HepG2 (cell line): ENCODE measurements around the gene PKD1L1. TPM values are rescaled to one million over a fixed set of nuclear protein-coding genes. Genes with fewer than 3 reads are reported as not detected.

ENCODE experiments used
- ATAC-seq: fragments of 200-7000 bp; cut with Tn5 transposase; 3 replicates; pipeline ENCODE4 v1.9.1; 2020; ENCODE audit warnings: mild to moderate bottlenecking, moderate library complexity
- BruUV-seq: library from RNA; stranded (reverse); fragments of 400-500 nt; replicated peaks from 2 replicates; lab custom pipeline; 2021; lab: Mats Ljungman, UMichigan
- CTCF ChIA-PET: fragments of 300-600 bp; formaldehyde crosslinking; extraction: SDS; loops from one replicate; lab custom pipeline; 2021; ENCODE audit warnings: low total read pairs, inconsistent platforms, low intra/inter-chr PET ratio; lab: Yijun Ruan, JAX
- POLR2A ChIA-PET: fragments of 350-600 bp; sonication (Branson Sonifier 250); formaldehyde crosslinking; loops from one replicate; lab custom pipeline; 2020; ENCODE audit warnings: antibody characterized with exemption, inconsistent platforms; lab: Yijun Ruan, JAX
- DNase-seq: peaks from one replicate; pipeline ENCODE4 v3.0.0-alpha.2; 2015; ENCODE audit warnings: low spot score
- FAIRE-seq: peaks from 3 replicates; lab custom pipeline; 2011; peaks lifted over from hg19 to GRCh38; lab: Jason Lieb, UNC
- H2AFZ ChIP-seq: one replicate; pipeline ENCODE4 v1.6.1; 2011; ENCODE audit warnings: low read length, inconsistent platforms
- H3K27ac ChIP-seq: fragments of 300-600 bp; 3 replicates; pipeline ENCODE4 v1.8.0; 2011; ENCODE audit warnings: mixed run types, mild to moderate bottlenecking, mixed read lengths, low read length, inconsistent platforms; ENCODE audit not compliant: insufficient read depth; ENCODE audit errors: extremely low read length
- H3K27me3 ChIP-seq, 2 experiments: fragments of 200-600 bp in 1 of 2; 2 replicates in 1 of 2; 3 replicates in 1 of 2; pipeline versions ENCODE4 v1.6.0 to v1.8.0; 2011; ENCODE audit warnings: low read length in 2 of 2, mild to moderate bottlenecking in 2 of 2, moderate library complexity in 2 of 2, inconsistent platforms in 1 of 2; ENCODE audit not compliant: insufficient read depth in 2 of 2, control insufficient read depth in 1 of 2
- H3K36me3 ChIP-seq, 2 experiments: fragments of 200-600 bp in 1 of 2; replicated peaks in 1 of 2; 2 replicates in 1 of 2; 3 replicates in 1 of 2; pipeline versions ENCODE4 v1.5.1 to v1.8.0; 2011; ENCODE audit warnings: low read length in 2 of 2, inconsistent platforms in 1 of 2; ENCODE audit not compliant: insufficient read depth in 2 of 2, control insufficient read depth in 1 of 2
- H3K4me1 ChIP-seq: 2 replicates; pipeline ENCODE4 v1.5.1; 2012; ENCODE audit warnings: low read length, inconsistent platforms; ENCODE audit not compliant: insufficient read depth
- H3K4me2 ChIP-seq: 2 replicates; pipeline ENCODE4 v1.6.0; 2011; ENCODE audit warnings: low read depth, low read length, inconsistent platforms
- H3K4me3 ChIP-seq, 3 experiments: fragments of 200-600 bp in 1 of 3; sonication (generic), shearing (Covaris generic) in 1 of 3; replicated peaks in 1 of 3; 2 replicates each; pipeline ENCODE4 v1.5.1; 2011 to 2016; ENCODE audit warnings: low read length in 3 of 3, inconsistent platforms in 2 of 3, low read depth in 2 of 3, mild to moderate bottlenecking in 2 of 3, control low read depth in 1 of 3, mixed read lengths in 1 of 3; ENCODE audit not compliant: insufficient read depth in 1 of 3
- H3K79me2 ChIP-seq: one replicate; pipeline ENCODE4 v1.6.1; 2011; ENCODE audit warnings: low read length, inconsistent platforms; ENCODE audit not compliant: insufficient read depth
- H3K9ac ChIP-seq: 2 replicates; pipeline ENCODE4 v1.6.0; 2011; ENCODE audit warnings: mild to moderate bottlenecking, low read depth, low read length, inconsistent platforms; ENCODE audit not compliant: insufficient read depth
- H3K9me3 ChIP-seq: 2 replicates; pipeline ENCODE4 v1.5.1; 2012; ENCODE audit warnings: mild to moderate bottlenecking, low read length
- H4K20me1 ChIP-seq: 2 replicates; pipeline ENCODE4 v1.6.0; 2011; ENCODE audit warnings: inconsistent platforms, mild to moderate bottlenecking, low read length, moderate library complexity; ENCODE audit not compliant: insufficient read depth
- DMAP1 ChIP-seq: IDR thresholded peaks from 2 replicates; pipeline ENCODE4 v1.6.1; 2016
- FOXK1 ChIP-seq: sonication (generic); formaldehyde crosslinking; IDR thresholded peaks from 2 replicates; pipeline ENCODE4 v1.4.0; 2020; ENCODE audit warnings: low read depth, missing genetic modification reagents, borderline replicate concordance
- GATAD2A ChIP-seq: IDR thresholded peaks from 2 replicates; pipeline ENCODE4 v1.6.1; 2016
- KAT8 ChIP-seq: IDR thresholded peaks from 2 replicates; pipeline ENCODE4 v1.6.1; 2016; ENCODE audit warnings: missing genetic modification reagents, missing compliant biosample characterization
- KLF16 ChIP-seq, 2 experiments: sonication (generic) in 1 of 2; formaldehyde crosslinking in 1 of 2; IDR thresholded peaks; 2 replicates each; pipeline versions ENCODE4 v1.6.1 to v1.8.0; 2016 to 2023; ENCODE audit warnings: missing genetic modification reagents in 2 of 2, missing compliant biosample characterization in 1 of 2
- KLF6 ChIP-seq: IDR thresholded peaks from 2 replicates; pipeline ENCODE4 v1.8.0; 2016; ENCODE audit warnings: missing biosample characterization, missing genetic modification reagents
- POGZ ChIP-seq: sonication (generic); formaldehyde crosslinking; IDR thresholded peaks from 2 replicates; pipeline ENCODE4 v1.4.0; 2020; ENCODE audit warnings: mild to moderate bottlenecking, missing genetic modification reagents
- REXO4 ChIP-seq: sonication (generic); formaldehyde crosslinking; IDR thresholded peaks from 2 replicates; pipeline ENCODE4 v1.8.0; 2022; ENCODE audit warnings: missing genetic modification reagents, mild to moderate bottlenecking, borderline replicate concordance
- YEATS4 ChIP-seq: sonication (generic); formaldehyde crosslinking; IDR thresholded peaks from 2 replicates; pipeline ENCODE4 v1.4.0; 2020; ENCODE audit warnings: missing genetic modification reagents, borderline replicate concordance
- ZNF317 ChIP-seq: sonication (generic); formaldehyde crosslinking; IDR thresholded peaks from 2 replicates; pipeline ENCODE4 v1.5.0; 2020; ENCODE audit warnings: mild to moderate bottlenecking, missing genetic modification reagents
- ZNF547 ChIP-seq: sonication (generic); formaldehyde crosslinking; IDR thresholded peaks from 2 replicates; pipeline ENCODE4 v1.5.1; 2020; ENCODE audit warnings: mild to moderate bottlenecking, missing genetic modification reagents
- ZNF670 ChIP-seq: sonication (generic); formaldehyde crosslinking; IDR thresholded peaks from 2 replicates; pipeline ENCODE4 v1.8.0; 2022; ENCODE audit warnings: mild to moderate bottlenecking, missing genetic modification reagents, borderline replicate concordance
- WGBS: methylation state at CpG from one replicate; pipeline ENCODE4 v1.1.6; 2017; ENCODE audit warnings: low lambda C conversion rate; 5-methylcytosine and 5-hydroxymethylcytosine counted together
- in situ Hi-C: cut with HindIII; loops from 2 replicates; pipeline ENCODE4 v1.10.0; 2017; ENCODE audit warnings: low pct_unique_long_range_greater_than_20kb; ENCODE audit not compliant: extremely low pct_ligation_motif_present
- intact Hi-C: fragments of 100-400 bp; cut with micrococcal nuclease; formaldehyde crosslinking; loops from one replicate; pipeline ENCODE4 v1.10.0; 2022; ENCODE audit not compliant: unreplicated experiment
- polyA plus RNA-seq, 8 experiments: library from polyadenylated mRNA; depleted of rRNA in 3 of 8; stranded (reverse) in 7 of 8; unstranded in 1 of 8; fragments of >200 nt; fragmentation: Illumina TruSeq in 4 of 8; extraction: Trizol in 4 of 8; gene quantifications; 2 replicates each; pipeline versions ENCODE4 v1.2.1 to v1.2.3, GENCODE V29; 2011 to 2016; ENCODE audit warnings: low read depth in 4 of 8, missing spikeins in 1 of 8, mixed read lengths in 1 of 8; ENCODE audit not compliant: insufficient read depth in 1 of 8
- total RNA-seq, 5 experiments: library from RNA; depleted of rRNA; stranded (reverse); fragments of >200 nt; fragmentation: Illumina TruSeq; extraction: Trizol; gene quantifications; 2 replicates each; pipeline ENCODE4 v1.2.3, GENCODE V29; 2016; ENCODE audit warnings: low read depth in 1 of 5
- TF ChIP-seq, protein P1 (sequence below): IDR thresholded peaks from 2 replicates; pipeline ENCODE4 v1.6.1; 2016; ENCODE audit warnings: mild to moderate bottlenecking
- TF ChIP-seq, protein P2 (sequence below): sonication (generic); formaldehyde crosslinking; conservative IDR thresholded peaks from 2 replicates; pipeline ENCODE4 v1.8.1; 2023; ENCODE audit warnings: missing genetic modification reagents
- TF ChIP-seq, protein P3 (sequence below): sonication (generic); formaldehyde crosslinking; IDR thresholded peaks from 2 replicates; pipeline ENCODE4 v1.5.1; 2020; ENCODE audit warnings: missing genetic modification reagents, mild to moderate bottlenecking, borderline replicate concordance
- TF ChIP-seq, protein P4 (sequence below): sonication (generic); formaldehyde crosslinking; conservative IDR thresholded peaks from 2 replicates; pipeline ENCODE4 v1.4.0; 2020; ENCODE audit warnings: mild to moderate bottlenecking, missing genetic modification reagents, moderate library complexity

PKD1L1 gene
- total and polyA plus RNA-seq, 2 of the 13 experiments (the other 11 are each of a cell fraction or from before 2014, with no cell fraction given): 0.01 TPM; not detected in 1

DNA sequence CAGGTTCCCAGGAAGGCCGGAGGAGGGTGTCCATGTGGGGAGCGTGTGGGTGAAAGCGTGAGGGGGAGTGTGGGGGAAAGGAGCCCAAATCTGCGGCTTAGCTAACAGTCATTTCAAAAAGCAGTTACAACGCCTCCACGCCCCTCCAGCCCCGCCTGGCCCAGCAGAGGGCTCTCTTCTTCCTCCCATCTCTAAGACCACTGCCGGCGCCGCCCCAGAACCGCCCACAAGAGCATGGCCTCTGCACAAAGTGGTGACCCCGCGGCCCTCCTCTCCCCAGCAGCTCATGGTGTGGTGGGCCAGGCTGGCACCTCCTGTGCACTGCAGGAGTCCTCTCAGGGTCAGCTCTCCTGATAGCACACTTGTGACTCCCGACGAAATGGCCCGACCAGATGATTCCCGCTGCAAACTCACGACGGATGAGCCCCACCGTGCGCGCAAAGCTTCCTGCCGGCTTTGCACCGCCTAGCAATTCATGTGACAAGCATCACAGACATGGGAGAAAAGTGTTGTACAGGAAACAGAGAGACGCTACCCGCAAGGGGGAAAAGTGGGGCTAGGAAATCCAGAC lies 43.6 kb upstream of the PKD1L1 start:
- Histone ChIP-seq H3K9me3 (no peaks in the 10 kb centered on the region), H2AFZ (peak overlapping the region; percentile 70), H3K27ac (no peak overlapping the region), H3K4me2 (peak overlapping the region; percentile 73), H3K79me2 (no peaks in the 10 kb centered on the region), H4K20me1 (no peaks in the 10 kb centered on the region), H3K9ac (no peak overlapping the region), H3K4me1 (peaks cover 40% of the 10 kb centered on the region), H3K36me3 (no peaks in the 10 kb centered on the region), H3K4me3 (peak overlapping the region; percentile 41 to 72 (median 42)), H3K27me3 (no peaks in the 10 kb centered on the region)
- DNase-seq (peak; percentile 63), ATAC-seq (peak; percentile 99), FAIRE-seq (no peak)
- ChIA-PET POLR2A (interaction anchor here (1.6 to 2.2 kb wide), 2 partner anchors 97 to 148 kb away, joined by 7 to 12 read pairs; partner anchors contain the start of gene UPP1), CTCF (interaction anchor here (1.7 to 1.8 kb wide), 2 partner anchors 118 to 163 kb away, joined by 6 to 24 read pairs; no protein-coding TSS in a partner anchor)
- no TSS peak for BruUV-seq
- intact Hi-C loops (loop anchor here (1.0 to 2.0 kb wide), 3 partner anchors 97 to 163 kb away; partner anchors contain the start of gene UPP1), in situ Hi-C loops (loop anchor here (5.0 kb wide), 1 partner anchor 120 kb away; no protein-coding TSS in a partner anchor)
- WGBS: 32% methylated on average over 17 of the region's 26 CpGs
- TF ChIP-seq KAT8 (CRISPR knock-in tag) (peak; percentile 48), ZNF547 (CRISPR knock-in tag) (no peak), ZNF317 (CRISPR knock-in tag) (0 out of 2 replicates have a peak, but pooled peaks have one; percentile 26), GATAD2A (0 out of 2 replicates have a peak, but pooled peaks have one; percentile 36), FOXK1 (CRISPR knock-in tag) (peak; percentile 39; the same call in 1 of the 2 replicates), KLF16 (CRISPR knock-in tag; IDR thresholded peaks at IDR 0.05) (no peak), POGZ (CRISPR knock-in tag) (peak; percentile 62; the same call in 1 of the 2 replicates), KLF6 (no peak), YEATS4 (peak; percentile 31; the same call in 1 of the 2 replicates), REXO4 (no peak), ZNF670 (CRISPR knock-in tag) (no peak), DMAP1 (CRISPR knock-in tag) (no peak)
- TF ChIP-seq, protein P1, sequence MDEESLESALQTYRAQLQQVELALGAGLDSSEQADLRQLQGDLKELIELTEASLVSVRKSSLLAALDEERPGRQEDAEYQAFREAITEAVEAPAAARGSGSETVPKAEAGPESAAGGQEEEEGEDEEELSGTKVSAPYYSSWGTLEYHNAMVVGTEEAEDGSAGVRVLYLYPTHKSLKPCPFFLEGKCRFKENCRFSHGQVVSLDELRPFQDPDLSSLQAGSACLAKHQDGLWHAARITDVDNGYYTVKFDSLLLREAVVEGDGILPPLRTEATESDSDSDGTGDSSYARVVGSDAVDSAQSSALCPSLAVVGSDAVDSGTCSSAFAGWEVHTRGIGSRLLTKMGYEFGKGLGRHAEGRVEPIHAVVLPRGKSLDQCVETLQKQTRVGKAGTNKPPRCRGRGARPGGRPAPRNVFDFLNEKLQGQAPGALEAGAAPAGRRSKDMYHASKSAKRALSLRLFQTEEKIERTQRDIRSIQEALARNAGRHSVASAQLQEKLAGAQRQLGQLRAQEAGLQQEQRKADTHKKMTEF (CRISPR knock-in tag): peak; percentile 27; the same call in 1 of the 2 replicates
- TF ChIP-seq, protein P2, sequence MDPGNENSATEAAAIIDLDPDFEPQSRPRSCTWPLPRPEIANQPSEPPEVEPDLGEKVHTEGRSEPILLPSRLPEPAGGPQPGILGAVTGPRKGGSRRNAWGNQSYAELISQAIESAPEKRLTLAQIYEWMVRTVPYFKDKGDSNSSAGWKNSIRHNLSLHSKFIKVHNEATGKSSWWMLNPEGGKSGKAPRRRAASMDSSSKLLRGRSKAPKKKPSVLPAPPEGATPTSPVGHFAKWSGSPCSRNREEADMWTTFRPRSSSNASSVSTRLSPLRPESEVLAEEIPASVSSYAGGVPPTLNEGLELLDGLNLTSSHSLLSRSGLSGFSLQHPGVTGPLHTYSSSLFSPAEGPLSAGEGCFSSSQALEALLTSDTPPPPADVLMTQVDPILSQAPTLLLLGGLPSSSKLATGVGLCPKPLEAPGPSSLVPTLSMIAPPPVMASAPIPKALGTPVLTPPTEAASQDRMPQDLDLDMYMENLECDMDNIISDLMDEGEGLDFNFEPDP: 0 out of 2 replicates have a peak, but pooled peaks have one; percentile 33
- TF ChIP-seq, protein P3, sequence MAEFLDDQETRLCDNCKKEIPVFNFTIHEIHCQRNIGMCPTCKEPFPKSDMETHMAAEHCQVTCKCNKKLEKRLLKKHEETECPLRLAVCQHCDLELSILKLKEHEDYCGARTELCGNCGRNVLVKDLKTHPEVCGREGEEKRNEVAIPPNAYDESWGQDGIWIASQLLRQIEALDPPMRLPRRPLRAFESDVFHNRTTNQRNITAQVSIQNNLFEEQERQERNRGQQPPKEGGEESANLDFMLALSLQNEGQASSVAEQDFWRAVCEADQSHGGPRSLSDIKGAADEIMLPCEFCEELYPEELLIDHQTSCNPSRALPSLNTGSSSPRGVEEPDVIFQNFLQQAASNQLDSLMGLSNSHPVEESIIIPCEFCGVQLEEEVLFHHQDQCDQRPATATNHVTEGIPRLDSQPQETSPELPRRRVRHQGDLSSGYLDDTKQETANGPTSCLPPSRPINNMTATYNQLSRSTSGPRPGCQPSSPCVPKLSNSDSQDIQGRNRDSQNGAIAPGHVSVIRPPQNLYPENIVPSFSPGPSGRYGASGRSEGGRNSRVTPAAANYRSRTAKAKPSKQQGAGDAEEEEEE (CRISPR knock-in tag): no peak
- TF ChIP-seq, protein P4, sequence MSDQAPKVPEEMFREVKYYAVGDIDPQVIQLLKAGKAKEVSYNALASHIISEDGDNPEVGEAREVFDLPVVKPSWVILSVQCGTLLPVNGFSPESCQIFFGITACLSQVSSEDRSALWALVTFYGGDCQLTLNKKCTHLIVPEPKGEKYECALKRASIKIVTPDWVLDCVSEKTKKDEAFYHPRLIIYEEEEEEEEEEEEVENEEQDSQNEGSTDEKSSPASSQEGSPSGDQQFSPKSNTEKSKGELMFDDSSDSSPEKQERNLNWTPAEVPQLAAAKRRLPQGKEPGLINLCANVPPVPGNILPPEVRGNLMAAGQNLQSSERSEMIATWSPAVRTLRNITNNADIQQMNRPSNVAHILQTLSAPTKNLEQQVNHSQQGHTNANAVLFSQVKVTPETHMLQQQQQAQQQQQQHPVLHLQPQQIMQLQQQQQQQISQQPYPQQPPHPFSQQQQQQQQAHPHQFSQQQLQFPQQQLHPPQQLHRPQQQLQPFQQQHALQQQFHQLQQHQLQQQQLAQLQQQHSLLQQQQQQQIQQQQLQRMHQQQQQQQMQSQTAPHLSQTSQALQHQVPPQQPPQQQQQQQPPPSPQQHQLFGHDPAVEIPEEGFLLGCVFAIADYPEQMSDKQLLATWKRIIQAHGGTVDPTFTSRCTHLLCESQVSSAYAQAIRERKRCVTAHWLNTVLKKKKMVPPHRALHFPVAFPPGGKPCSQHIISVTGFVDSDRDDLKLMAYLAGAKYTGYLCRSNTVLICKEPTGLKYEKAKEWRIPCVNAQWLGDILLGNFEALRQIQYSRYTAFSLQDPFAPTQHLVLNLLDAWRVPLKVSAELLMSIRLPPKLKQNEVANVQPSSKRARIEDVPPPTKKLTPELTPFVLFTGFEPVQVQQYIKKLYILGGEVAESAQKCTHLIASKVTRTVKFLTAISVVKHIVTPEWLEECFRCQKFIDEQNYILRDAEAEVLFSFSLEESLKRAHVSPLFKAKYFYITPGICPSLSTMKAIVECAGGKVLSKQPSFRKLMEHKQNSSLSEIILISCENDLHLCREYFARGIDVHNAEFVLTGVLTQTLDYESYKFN: peak; percentile 30; the same call in 1 of the 2 replicates
